Ectodermal cell (in vitro differentiated cells): ENCODE results near the gene TGFBR3.

Experiments used
- H3K27ac ChIP-seq: 2 replicates; pipeline ENCODE4 v1.7.0; 2013; ENCODE audit warnings: mild to moderate bottlenecking, low read depth, low read length; ENCODE audit not compliant: insufficient read depth, poor library complexity, severe bottlenecking
- H3K27me3 ChIP-seq: 2 replicates; pipeline ENCODE4 v1.7.0; 2013; ENCODE audit warnings: mild to moderate bottlenecking, low read length; ENCODE audit not compliant: insufficient read depth, control insufficient read depth, poor library complexity, severe bottlenecking
- H3K36me3 ChIP-seq: one replicate; pipeline ENCODE4 v1.7.0; 2013; ENCODE audit warnings: low read length; ENCODE audit not compliant: control insufficient read depth, insufficient read depth
- H3K4me1 ChIP-seq: one replicate; pipeline ENCODE4 v1.7.0; 2013; ENCODE audit warnings: low read length; ENCODE audit not compliant: control insufficient read depth, insufficient read depth
- H3K4me3 ChIP-seq: 2 replicates; pipeline ENCODE4 v1.7.0; 2013; ENCODE audit warnings: low read depth, low read length, control low read depth; ENCODE audit not compliant: insufficient read depth
- H3K9me3 ChIP-seq: 2 replicates; pipeline ENCODE4 v1.7.0; 2013; ENCODE audit warnings: mild to moderate bottlenecking, low read length, moderate library complexity; ENCODE audit not compliant: control insufficient read depth
- WGBS, 2 experiments: methylation state at CpG; one replicate each; pipeline ENCODE4 v1.1.7; 2013; ENCODE audit warnings: missing lambda C conversion rate in 2 of 2; 5-methylcytosine and 5-hydroxymethylcytosine counted together

Gene TGFBR3

DNA sequence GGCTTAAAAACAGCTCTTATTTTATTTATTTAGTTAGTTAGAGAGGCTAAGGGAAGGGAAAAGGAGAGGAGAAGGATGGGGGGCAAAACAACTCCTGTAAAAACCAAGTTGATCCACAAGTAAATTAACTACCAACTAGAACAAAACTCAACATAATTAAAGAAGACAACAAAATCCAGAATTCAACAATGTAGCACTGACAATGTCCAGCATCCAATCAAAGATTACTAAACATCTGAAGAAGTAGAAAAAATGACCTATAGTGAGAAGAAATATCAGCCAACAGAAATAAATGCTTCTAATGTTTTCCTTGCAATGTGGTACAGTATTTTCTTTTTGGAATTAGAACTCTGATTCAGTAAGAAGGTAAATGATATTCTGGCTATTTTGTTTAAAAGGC is 225.2 kb downstream of the TGFBR3 start:
- no peaks in the 10 kb centered on the region for H3K36me3 ChIP-seq
- H3K9me3 ChIP-seq: no peaks in the 10 kb centered on the region
- H3K27me3 ChIP-seq: no peaks in the 10 kb centered on the region
- H3K4me1 ChIP-seq: no peaks in the 10 kb centered on the region
- no peak overlapping the region for H3K27ac ChIP-seq
- H3K4me3 ChIP-seq: no peak overlapping the region

DNA sequence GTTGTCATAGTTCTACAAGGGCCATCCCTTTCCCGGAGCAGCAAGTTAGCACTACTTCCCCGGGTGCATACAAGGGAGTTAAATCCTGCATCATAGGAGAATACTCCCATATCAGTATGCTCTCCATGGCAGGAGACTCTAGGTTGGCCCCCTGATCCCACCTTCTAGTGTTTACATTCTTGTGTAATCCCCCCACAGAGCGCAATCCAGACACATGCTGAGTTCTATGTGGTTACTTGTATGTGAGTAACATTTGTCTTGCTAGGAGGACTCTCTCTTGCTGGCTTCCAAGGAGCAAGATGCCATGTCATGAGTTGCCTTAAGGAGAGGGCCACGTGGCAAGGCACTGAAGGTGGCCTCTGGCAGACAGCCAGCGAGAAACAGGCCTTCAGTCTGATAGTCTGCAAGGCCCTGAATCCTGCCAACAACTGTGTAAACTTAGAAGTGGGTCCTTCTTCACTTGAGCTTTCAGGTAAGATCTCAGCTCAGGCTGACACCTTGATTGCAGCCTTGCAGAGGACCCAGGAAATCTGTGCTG is 230.0 kb downstream of the TGFBR3 start:
- H3K9me3 ChIP-seq: no peaks in the 10 kb centered on the region
- H3K4me3 ChIP-seq: no peak overlapping the region
- peaks cover 6% of the 10 kb centered on the region for H3K4me1 ChIP-seq
- H3K36me3 ChIP-seq: no peaks in the 10 kb centered on the region
- no peaks in the 10 kb centered on the region for H3K27me3 ChIP-seq
- 89 to 91% methylated on average over 5 of the region's 5 CpGs for WGBS, 2 experiments
- H3K27ac ChIP-seq: no peak overlapping the region

DNA sequence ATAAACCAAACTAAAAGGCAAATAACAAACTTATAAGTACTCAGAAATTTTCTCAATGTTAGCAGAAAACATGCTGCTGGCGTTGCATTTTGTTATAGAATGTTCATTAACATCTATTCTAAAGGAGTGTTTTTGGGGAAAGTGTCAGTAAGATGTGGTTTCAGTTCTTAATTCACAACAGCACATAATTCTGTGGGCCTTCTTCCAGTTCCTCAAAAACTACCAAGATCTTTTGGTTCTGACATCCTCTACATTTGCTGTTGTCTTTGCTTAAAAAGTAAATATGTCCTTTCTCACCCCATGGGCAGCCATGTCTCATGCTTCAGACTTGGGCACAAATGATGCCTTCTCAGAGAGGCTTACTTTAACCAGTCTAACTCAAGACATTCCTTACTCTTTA is 232.8 kb downstream of the TGFBR3 start:
- Histone ChIP-seq H3K4me3 (no peak overlapping the region), H3K27ac (no peak overlapping the region), H3K27me3 (no peaks in the 10 kb centered on the region), H3K36me3 (no peaks in the 10 kb centered on the region), H3K4me1 (peaks cover 6% of the 10 kb centered on the region), H3K9me3 (no peaks in the 10 kb centered on the region)
- whole genome bisulfite sequencing, 2 experiments: 100% methylated on average over 1 of the region's 1 CpG; no CpG with 5 or more reads in 1 of the 2 experiments

DNA sequence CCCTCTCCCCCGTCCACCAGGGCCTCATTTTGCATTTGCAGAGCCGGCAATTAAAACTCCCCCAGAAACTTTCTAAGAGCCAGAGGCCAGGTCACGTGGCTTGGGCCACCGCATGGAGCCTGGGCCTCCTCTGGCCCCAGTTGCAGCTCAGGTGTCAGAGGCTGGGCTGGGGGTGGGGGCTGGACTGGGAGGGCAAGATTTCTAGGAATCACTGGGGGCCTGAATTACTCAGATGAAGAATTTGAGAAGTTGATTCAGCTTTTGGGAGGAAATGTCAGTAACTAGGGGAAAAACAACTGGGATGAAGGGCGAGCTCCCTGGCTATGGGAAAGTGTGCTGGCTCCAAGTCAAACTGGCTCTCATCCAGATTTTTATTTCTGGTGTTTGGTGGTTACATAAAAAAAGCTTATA is 234.3 kb downstream of the TGFBR3 start:
- no peak overlapping the region for H3K27ac ChIP-seq
- H3K4me1 ChIP-seq: peaks cover 6% of the 10 kb centered on the region
- no peaks in the 10 kb centered on the region for H3K27me3 ChIP-seq
- H3K36me3 ChIP-seq: no peaks in the 10 kb centered on the region
- H3K9me3 ChIP-seq: no peaks in the 10 kb centered on the region
- no peak overlapping the region for H3K4me3 ChIP-seq
- 58 to 65% methylated on average over 5 of the region's 5 CpGs for WGBS, 2 experiments

- peaks cover 6% of the 10 kb centered on the region for H3K4me1 ChIP-seq
- no peaks in the 10 kb centered on the region for H3K36me3 ChIP-seq
- 87 to 90% methylated on average over 4 of the region's 4 CpGs for WGBS, 2 experiments
- H3K9me3 ChIP-seq: no peaks in the 10 kb centered on the region
- H3K4me3 ChIP-seq: no peak overlapping the region
- H3K27ac ChIP-seq: no peak overlapping the region
- no peaks in the 10 kb centered on the region for H3K27me3 ChIP-seq
These were observed 234.7 kb downstream of the TGFBR3 start for GRCh38 chr1:91651243-91651642.

GRCh38 chr1:91650764-91651163 is 235.2 kb downstream of the TGFBR3 start:
- no peak overlapping the region for H3K27ac ChIP-seq
- 96 to 98% methylated on average over 1 of the region's 1 CpG for WGBS, 2 experiments
- H3K4me3 ChIP-seq: no peak overlapping the region
- H3K36me3 ChIP-seq: no peaks in the 10 kb centered on the region
- peaks cover 11% of the 10 kb centered on the region for H3K4me1 ChIP-seq
- H3K27me3 ChIP-seq: no peaks in the 10 kb centered on the region
- H3K9me3 ChIP-seq: no peaks in the 10 kb centered on the region

DNA sequence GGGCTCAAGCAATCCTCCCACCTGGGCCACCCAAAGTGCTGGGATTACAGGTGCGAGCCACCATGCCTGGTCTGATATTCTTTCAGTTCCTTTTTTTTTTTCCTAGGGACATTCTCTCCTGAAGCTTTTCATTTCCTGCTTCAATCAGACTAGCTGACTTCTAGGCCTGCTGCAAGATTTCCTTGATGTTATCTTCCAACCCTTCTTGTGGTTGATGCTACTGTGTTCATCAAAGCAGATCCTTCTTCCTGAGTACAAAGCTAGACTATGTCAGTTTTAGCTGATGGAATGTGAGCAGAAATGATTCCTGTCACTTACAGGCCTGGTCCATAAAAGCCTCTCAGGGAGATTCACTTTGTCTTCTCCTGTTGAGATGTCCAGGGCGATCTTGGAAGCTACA is 238.9 kb downstream of the TGFBR3 start:
- WGBS, 2 experiments: 89 to 97% methylated on average over 2 of the region's 2 CpGs
- Histone ChIP-seq H3K4me1 (peaks cover 23% of the 10 kb centered on the region), H3K36me3 (no peaks in the 10 kb centered on the region), H3K9me3 (no peaks in the 10 kb centered on the region), H3K27me3 (no peaks in the 10 kb centered on the region), H3K27ac (no peak overlapping the region), H3K4me3 (no peak overlapping the region)

DNA sequence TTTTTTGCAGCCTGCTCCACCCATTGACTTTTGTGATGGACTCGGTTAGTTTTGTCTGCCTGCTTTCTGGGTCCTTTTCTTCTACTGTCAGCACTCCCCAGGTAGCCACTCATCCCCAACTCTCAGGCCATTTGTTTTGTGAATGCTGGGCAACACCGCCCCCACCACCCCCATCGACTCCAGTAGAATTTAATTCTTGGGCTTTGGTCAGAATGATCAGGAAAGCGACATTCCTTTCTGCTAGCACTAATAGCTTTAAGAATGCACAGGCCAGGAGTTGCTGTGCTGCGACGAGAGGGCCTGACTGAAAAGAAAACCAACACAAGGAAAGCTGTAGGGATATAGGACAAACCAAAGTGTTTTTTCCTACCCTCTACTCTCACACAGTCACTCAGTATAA is 240.9 kb downstream of the TGFBR3 start:
- H3K4me3 ChIP-seq: no peak overlapping the region
- H3K4me1 ChIP-seq: peaks cover 18% of the 10 kb centered on the region
- WGBS, 2 experiments: 0 to 4% methylated on average over 6 of the region's 6 CpGs
- no peaks in the 10 kb centered on the region for H3K36me3 ChIP-seq
- H3K27me3 ChIP-seq: no peaks in the 10 kb centered on the region
- H3K9me3 ChIP-seq: no peaks in the 10 kb centered on the region
- H3K27ac ChIP-seq: peak overlapping the region; percentile 89

DNA sequence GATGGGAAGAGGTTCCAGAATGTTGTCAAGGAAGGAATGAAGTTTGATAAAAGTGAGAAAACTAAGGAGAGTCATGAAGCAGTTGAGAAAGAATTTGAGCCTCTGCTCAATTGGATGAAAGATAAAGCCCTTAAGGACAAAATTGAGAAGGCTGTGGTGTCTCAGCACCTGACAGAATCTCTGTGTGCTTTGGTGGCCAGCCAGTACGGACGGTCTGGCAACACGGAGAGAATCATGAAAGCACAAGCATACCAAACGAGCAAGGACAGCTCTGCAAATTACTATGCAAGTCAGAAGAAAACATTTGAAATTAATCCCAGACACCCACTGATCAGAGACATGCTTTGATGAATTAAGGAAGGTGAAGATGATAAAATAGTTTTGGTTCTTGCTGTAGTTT is 242.5 kb downstream of the TGFBR3 start:
- WGBS, 2 experiments: 97 to 98% methylated on average over 4 of the region's 4 CpGs
- Histone ChIP-seq H3K4me1 (peaks cover 18% of the 10 kb centered on the region), H3K27ac (no peak overlapping the region), H3K9me3 (no peaks in the 10 kb centered on the region), H3K36me3 (no peaks in the 10 kb centered on the region), H3K27me3 (no peaks in the 10 kb centered on the region), H3K4me3 (no peak overlapping the region)

DNA sequence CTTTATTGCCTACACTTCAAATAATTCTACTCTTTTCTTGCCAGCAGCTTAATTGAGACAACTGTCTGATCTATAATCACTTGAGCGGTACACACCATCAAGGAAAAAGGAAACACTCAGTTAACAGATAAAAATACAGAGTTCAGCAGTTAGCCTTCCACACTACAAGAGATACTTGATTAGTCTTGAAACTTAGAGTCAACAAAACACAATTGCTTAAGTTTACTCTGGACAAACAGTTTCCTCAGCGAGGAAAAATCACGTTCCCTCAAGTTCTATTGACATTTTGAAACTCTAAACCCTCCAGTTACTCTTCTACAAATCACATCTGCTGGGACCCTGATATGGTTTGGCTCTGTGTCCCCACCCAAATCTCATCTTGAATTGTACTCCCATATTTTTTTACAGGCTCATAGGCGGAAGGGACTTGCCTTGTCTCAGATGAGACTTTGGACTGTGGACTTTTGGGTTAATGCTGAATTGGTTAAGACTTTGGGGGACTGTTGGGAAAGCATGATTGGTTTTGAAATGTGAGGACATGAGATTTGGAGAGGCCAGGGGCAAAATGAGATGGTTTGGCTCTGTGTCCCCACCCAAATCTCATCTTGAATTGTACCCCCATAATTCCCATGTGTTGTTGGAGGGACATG is 244.9 kb downstream of the TGFBR3 start:
- H3K9me3 ChIP-seq: no peaks in the 10 kb centered on the region
- H3K27ac ChIP-seq: no peak overlapping the region
- no peak overlapping the region for H3K4me3 ChIP-seq
- H3K4me1 ChIP-seq: peaks cover 14% of the 10 kb centered on the region
- 88 to 91% methylated on average over 4 of the region's 4 CpGs for WGBS, 2 experiments
- no peaks in the 10 kb centered on the region for H3K27me3 ChIP-seq
- no peaks in the 10 kb centered on the region for H3K36me3 ChIP-seq
